DND-41 (cell line): ENCODE measurements around the gene LRRC8D.

Experiments
- CTCF ChIP-seq: IDR thresholded peaks from 2 replicates; pipeline ENCODE4 v1.5.1; 2012; ENCODE audit warnings: borderline replicate concordance, low read length, moderate library complexity, mild to moderate bottlenecking; ENCODE audit not compliant: poor library complexity, severe bottlenecking; ENCODE audit errors: extremely low read depth
- EZH2 ChIP-seq: IDR thresholded peaks from 3 replicates; pipeline ENCODE4 v1.6.1; 2012; ENCODE audit warnings: borderline replicate concordance, low read depth, mild to moderate bottlenecking, moderate library complexity, low read length, inconsistent platforms; ENCODE audit not compliant: severe bottlenecking

GRCh38 chr1:89918794-89919155 is 97.9 kb downstream of the LRRC8D start:
- TF ChIP-seq CTCF (no peak), EZH2 (no peak)
